ENCODE measurements around the gene TP53BP2.

Gene TP53BP2

DNA sequence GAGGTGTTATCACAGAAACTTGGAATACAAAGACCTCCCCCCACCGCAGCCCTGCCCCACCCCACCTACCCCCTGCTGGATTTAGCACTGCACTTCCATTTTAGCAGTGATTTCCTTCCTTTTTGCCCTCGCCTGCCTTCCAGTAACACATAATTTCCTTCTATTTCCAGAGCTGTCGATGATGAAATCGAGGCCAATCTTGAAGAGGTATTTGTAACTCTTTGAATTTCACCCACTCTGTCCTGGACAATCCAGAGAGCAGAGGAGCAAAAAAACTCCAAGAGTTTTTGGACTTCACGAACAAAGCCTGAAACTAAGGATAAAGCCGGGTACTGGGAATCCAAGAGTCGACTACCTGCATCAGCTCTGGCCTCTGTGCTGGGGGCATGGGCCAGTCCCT, 84.3 kb downstream of the TP53BP2 start:
- TF ChIP-seq, protein P1, sequence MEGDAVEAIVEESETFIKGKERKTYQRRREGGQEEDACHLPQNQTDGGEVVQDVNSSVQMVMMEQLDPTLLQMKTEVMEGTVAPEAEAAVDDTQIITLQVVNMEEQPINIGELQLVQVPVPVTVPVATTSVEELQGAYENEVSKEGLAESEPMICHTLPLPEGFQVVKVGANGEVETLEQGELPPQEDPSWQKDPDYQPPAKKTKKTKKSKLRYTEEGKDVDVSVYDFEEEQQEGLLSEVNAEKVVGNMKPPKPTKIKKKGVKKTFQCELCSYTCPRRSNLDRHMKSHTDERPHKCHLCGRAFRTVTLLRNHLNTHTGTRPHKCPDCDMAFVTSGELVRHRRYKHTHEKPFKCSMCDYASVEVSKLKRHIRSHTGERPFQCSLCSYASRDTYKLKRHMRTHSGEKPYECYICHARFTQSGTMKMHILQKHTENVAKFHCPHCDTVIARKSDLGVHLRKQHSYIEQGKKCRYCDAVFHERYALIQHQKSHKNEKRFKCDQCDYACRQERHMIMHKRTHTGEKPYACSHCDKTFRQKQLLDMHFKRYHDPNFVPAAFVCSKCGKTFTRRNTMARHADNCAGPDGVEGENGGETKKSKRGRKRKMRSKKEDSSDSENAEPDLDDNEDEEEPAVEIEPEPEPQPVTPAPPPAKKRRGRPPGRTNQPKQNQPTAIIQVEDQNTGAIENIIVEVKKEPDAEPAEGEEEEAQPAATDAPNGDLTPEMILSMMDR (IDR thresholded peaks at IDR 0.05; ENCODE audit: insufficient read depth, low read length, poor library complexity, severe bottlenecking) = no peak
- no peak overlapping the region for H3K4me3 ChIP-seq (replicated peaks; ENCODE audit: low read depth, low read length)
- no peak for DNase-seq (ENCODE audit: extremely low read depth, insufficient read length)
- H3K27me3 ChIP-seq (replicated peaks; ENCODE audit: control insufficient read depth, insufficient read depth, low read length) = no peaks in the 10 kb centered on the region
- peaks cover 21% of the 10 kb centered on the region for H3K36me3 ChIP-seq (ENCODE audit: control insufficient read depth, insufficient read depth, low read length)

DNA sequence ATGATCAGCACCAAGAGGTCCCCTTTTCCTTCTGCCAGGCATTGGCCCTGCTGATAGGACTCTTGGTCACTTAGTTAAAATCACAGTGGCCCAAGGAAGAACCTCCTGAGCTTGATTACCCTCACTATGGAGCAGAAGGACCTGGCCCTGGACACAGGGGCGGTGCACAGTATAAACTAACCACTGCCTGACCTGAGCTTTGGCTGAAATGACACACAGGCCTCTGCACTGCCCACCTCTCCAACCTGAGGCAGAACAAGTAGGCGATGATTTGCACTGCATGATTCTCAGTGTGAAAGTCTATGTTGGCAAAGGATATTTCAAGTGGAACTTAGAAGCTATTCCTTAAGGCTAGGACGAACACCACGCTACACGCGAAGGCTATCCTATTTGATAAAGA, 84.9 kb downstream of the TP53BP2 start:
- DNase-seq (ENCODE audit: extremely low read depth, insufficient read length) = no peak
- H3K27me3 ChIP-seq (replicated peaks; ENCODE audit: control insufficient read depth, insufficient read depth, low read length) = no peaks in the 10 kb centered on the region
- peaks cover 23% of the 10 kb centered on the region for H3K36me3 ChIP-seq (ENCODE audit: control insufficient read depth, insufficient read depth, low read length)
- TF ChIP-seq, protein P1 (IDR thresholded peaks at IDR 0.05; ENCODE audit: insufficient read depth, low read length, poor library complexity, severe bottlenecking) = no peak
- H3K4me3 ChIP-seq (replicated peaks; ENCODE audit: low read depth, low read length) = no peak overlapping the region

DNA sequence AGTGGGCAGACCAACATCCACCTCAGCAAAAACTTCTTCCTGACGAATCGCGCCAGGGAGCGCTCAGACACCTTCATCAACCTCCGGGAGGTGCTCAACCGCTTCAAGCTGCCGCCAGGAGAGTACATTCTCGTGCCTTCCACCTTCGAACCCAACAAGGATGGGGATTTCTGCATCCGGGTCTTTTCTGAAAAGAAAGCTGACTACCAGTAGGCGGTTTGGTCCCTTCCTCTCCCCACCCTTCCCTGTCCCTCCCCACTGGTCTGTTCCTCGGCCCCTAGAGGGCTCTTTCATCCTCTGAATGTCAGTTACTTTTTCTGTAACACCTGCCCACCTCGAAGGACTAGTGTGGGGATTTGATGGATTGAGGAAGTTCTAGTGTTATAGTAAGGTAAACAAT, 86.5 kb downstream of the TP53BP2 start:
- Histone ChIP-seq H3K4me3 (replicated peaks; ENCODE audit: low read depth, low read length) (no peak overlapping the region), H3K27me3 (replicated peaks; ENCODE audit: control insufficient read depth, insufficient read depth, low read length) (no peaks in the 10 kb centered on the region), H3K36me3 (ENCODE audit: control insufficient read depth, insufficient read depth, low read length) (peaks cover 20% of the 10 kb centered on the region)
- TF ChIP-seq, protein P1 (IDR thresholded peaks at IDR 0.05; ENCODE audit: insufficient read depth, low read length, poor library complexity, severe bottlenecking) = no peak
- no peak for DNase-seq (ENCODE audit: extremely low read depth, insufficient read length)

GRCh38 chr1:223758734-223759133, 87.0 kb downstream of the TP53BP2 start:
- peaks cover 21% of the 10 kb centered on the region for H3K36me3 ChIP-seq (ENCODE audit: control insufficient read depth, insufficient read depth, low read length)
- TF ChIP-seq, protein P1 (IDR thresholded peaks at IDR 0.05; ENCODE audit: insufficient read depth, low read length, poor library complexity, severe bottlenecking) = no peak

GRCh38 chr1:223756806-223757700, 88.7 kb downstream of the TP53BP2 start:
- Histone ChIP-seq H3K4me3 (replicated peaks; ENCODE audit: low read depth, low read length) (no peak overlapping the region), H3K27me3 (replicated peaks; ENCODE audit: control insufficient read depth, insufficient read depth, low read length) (no peaks in the 10 kb centered on the region), H3K36me3 (ENCODE audit: control insufficient read depth, insufficient read depth, low read length) (peaks cover 30% of the 10 kb centered on the region)
- DNase-seq (ENCODE audit: extremely low read depth, insufficient read length) = no peak
- TF ChIP-seq, protein P1 (IDR thresholded peaks at IDR 0.05; ENCODE audit: insufficient read depth, low read length, poor library complexity, severe bottlenecking) = no peak

More at GRCh38 chr1:223758734-223759133, 87.0 kb downstream of the TP53BP2 start:
- DNase-seq (ENCODE audit: extremely low read depth, insufficient read length) = no peak
- H3K27me3 ChIP-seq (replicated peaks; ENCODE audit: control insufficient read depth, insufficient read depth, low read length) = no peaks in the 10 kb centered on the region
- H3K4me3 ChIP-seq (replicated peaks; ENCODE audit: low read depth, low read length) = no peak overlapping the region
